Measurements from ENCODE around the gene CXCL8.
"Not testable (repeated sequence)": the region's sequence is repeated elsewhere in the genome, so short reads cannot be mapped to it uniquely, and the experiment has no call there.

The CXCL8 gene

GRCh38 chr4:73740353-73740778 lies at the start of gene CXCL8:
TSS of gene CXCL8 (plus strand) at chr4:73740569. CDS start at chr4:73740659, 90 bp downstream.
- DNase-seq: peak; percentile 13

- DNase-seq: not testable (repeated sequence)
These were observed 49.2 kb upstream of the CXCL8 start for GRCh38 chr4:73691201-73691600.

- DNase-seq: no peak
These were observed 48.6 kb upstream of the CXCL8 start for GRCh38 chr4:73691759-73692158.

GRCh38 chr4:73692254-73692653 lies 48.1 kb upstream of the CXCL8 start:
- no peak for DNase-seq

- peak; percentile 13 for DNase-seq
These were observed 47.7 kb upstream of the CXCL8 start for GRCh38 chr4:73692701-73693100.

- DNase-seq: no peak
These were observed 46.6 kb upstream of the CXCL8 start for GRCh38 chr4:73693811-73694210.

- DNase-seq: no peak
These were observed 42.2 kb upstream of the CXCL8 start for GRCh38 chr4:73698217-73698616.

GRCh38 chr4:73701116-73701515 lies 39.3 kb upstream of the CXCL8 start:
- DNase-seq: no peak

- DNase-seq: no peak
These were observed 37.5 kb upstream of the CXCL8 start for GRCh38 chr4:73702796-73703287.

- DNase-seq: no peak
These were observed 37.0 kb upstream of the CXCL8 start for GRCh38 chr4:73703320-73703719.

- DNase-seq: no peak
These were observed 35.9 kb upstream of the CXCL8 start for GRCh38 chr4:73704314-73705055.

- no peak for DNase-seq
These were observed 35.3 kb upstream of the CXCL8 start for GRCh38 chr4:73705056-73705432.

GRCh38 chr4:73705721-73706120 lies 34.6 kb upstream of the CXCL8 start:
- no peak for DNase-seq

GRCh38 chr4:73706811-73707210 lies 33.6 kb upstream of the CXCL8 start:
- no peak for DNase-seq

- no peak for DNase-seq
These were observed 33.0 kb upstream of the CXCL8 start for GRCh38 chr4:73707269-73707875.

- no peak for DNase-seq
These were observed 32.3 kb upstream of the CXCL8 start for GRCh38 chr4:73707918-73708577.

- DNase-seq: no peak
These were observed 30.8 kb upstream of the CXCL8 start for GRCh38 chr4:73709451-73710033.

GRCh38 chr4:73710094-73710493 lies 30.3 kb upstream of the CXCL8 start:
- DNase-seq: no peak

- DNase-seq: no peak
These were observed 28.4 kb upstream of the CXCL8 start for GRCh38 chr4:73711989-73712388.

GRCh38 chr4:73713650-73714049 lies 26.7 kb upstream of the CXCL8 start:
- no peak for DNase-seq

- DNase-seq: no peak
These were observed 25.7 kb upstream of the CXCL8 start for GRCh38 chr4:73714647-73715046.

- no peak for DNase-seq
These were observed 24.7 kb upstream of the CXCL8 start for GRCh38 chr4:73715659-73716058.

All from NCI-H774 (cell line).